Smooth muscle cell (in vitro differentiated cells): ENCODE results near the gene CMTM4. TPM values are rescaled to one million over a fixed set of nuclear protein-coding genes. Genes with fewer than 3 reads are reported as not detected.

Experiments
- DNase-seq: peaks from one replicate; lab custom pipeline; 2025; ENCODE audit not compliant: unreplicated experiment; lab: John Stamatoyannopoulos, UW
- H2AFZ ChIP-seq: fragments of 200-600 bp; sonication (generic); 2 replicates; pipeline ENCODE4 v1.6.0; 2016; ENCODE audit warnings: antibody characterized with exemption, low read depth, mild to moderate bottlenecking
- H3F3A ChIP-seq: fragments of 200-600 bp; sonication (generic); 2 replicates; pipeline ENCODE4 v1.6.0; 2017; ENCODE audit warnings: antibody characterized with exemption, low read depth
- H3K27ac ChIP-seq: fragments of 200-600 bp; sonication (generic); 2 replicates; pipeline ENCODE4 v1.5.1; 2016; ENCODE audit warnings: low read depth, mild to moderate bottlenecking
- H3K27me3 ChIP-seq: fragments of 200-600 bp; sonication (generic); 2 replicates; pipeline ENCODE4 v1.6.1; 2016; ENCODE audit warnings: low read depth, mild to moderate bottlenecking
- H3K36me3 ChIP-seq: fragments of 200-600 bp; sonication (generic); 2 replicates; pipeline ENCODE4 v1.5.1; 2016; ENCODE audit warnings: low read depth
- H3K4me1 ChIP-seq: fragments of 200-600 bp; sonication (generic); 2 replicates; pipeline ENCODE4 v1.5.1; 2016; ENCODE audit warnings: low read depth
- H3K4me2 ChIP-seq: fragments of 200-600 bp; sonication (generic); 2 replicates; pipeline ENCODE4 v1.6.0; 2016; ENCODE audit warnings: mild to moderate bottlenecking
- H3K4me3 ChIP-seq: fragments of 200-600 bp; sonication (generic); 2 replicates; pipeline ENCODE4 v1.5.1; 2016; ENCODE audit warnings: mild to moderate bottlenecking
- H3K79me2 ChIP-seq: fragments of 200-600 bp; sonication (generic); 2 replicates; pipeline ENCODE4 v1.6.0; 2016; ENCODE audit warnings: low read depth, mild to moderate bottlenecking
- H3K9ac ChIP-seq: fragments of 200-600 bp; sonication (generic); 2 replicates; pipeline ENCODE4 v1.6.0; 2016; ENCODE audit warnings: low read depth
- H3K9me3 ChIP-seq: fragments of 200-600 bp; sonication (generic); replicated peaks from 2 replicates; pipeline ENCODE4 v1.5.1; 2016; ENCODE audit warnings: low read depth
- H4K20me1 ChIP-seq: fragments of 200-600 bp; sonication (generic); 2 replicates; pipeline ENCODE4 v1.6.0; 2016; ENCODE audit warnings: low read depth
- WGBS: methylation state at CpG from one replicate; pipeline ENCODE4 v1.1.7; 2016; ENCODE audit warnings: low lambda C conversion rate; 5-methylcytosine and 5-hydroxymethylcytosine counted together
- polyA plus RNA-seq: library from polyadenylated mRNA; unstranded; fragments of >200 nt; fragmentation: Nextera tagmentation; extraction: Ambion mirVana; gene quantifications from 2 replicates; pipeline ENCODE4 v1.2.1, GENCODE V29; 2016
- total RNA-seq: library from RNA; depleted of rRNA; stranded (reverse); fragments of >200 nt; gene quantifications from 2 replicates; pipeline ENCODE4 v1.2.3, GENCODE V29; 2014
- TF ChIP-seq, protein P1 (sequence below): fragments of 200-600 bp; sonication (generic); IDR thresholded peaks from 2 replicates; pipeline ENCODE4 v1.5.1; 2017; ENCODE audit warnings: borderline replicate concordance, mild to moderate bottlenecking, antibody characterized with exemption; ENCODE audit not compliant: insufficient read depth, poor library complexity, severe bottlenecking

CMTM4 gene
- total and polyA plus RNA-seq, 2 experiments from 2014 or later = 7.2 to 25.2 TPM

DNA sequence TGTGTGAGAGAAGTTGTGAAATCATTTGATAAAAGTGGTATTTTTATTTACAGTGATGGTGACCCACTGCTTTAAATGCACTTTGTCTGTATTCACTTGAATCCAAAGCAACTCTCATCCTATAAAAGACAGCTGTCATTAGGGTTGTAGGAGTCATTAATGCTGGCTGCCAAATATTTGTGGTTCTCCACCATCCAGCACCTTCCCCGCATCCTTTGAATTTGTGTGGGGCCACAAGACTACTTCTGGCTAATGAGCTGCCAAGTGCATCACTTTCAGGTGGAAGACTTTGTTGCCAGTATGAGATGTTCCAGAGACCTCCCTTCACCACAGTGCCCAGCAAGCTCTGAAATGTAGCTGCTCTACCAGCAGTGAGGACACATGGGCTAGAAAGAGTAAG lies 48.7 kb downstream of the CMTM4 start:
- Histone ChIP-seq H3K9ac (no peak overlapping the region), H3K9me3 (no peaks in the 10 kb centered on the region), H3F3A (no peaks in the 10 kb centered on the region), H3K27me3 (no peaks in the 10 kb centered on the region), H3K36me3 (no peaks in the 10 kb centered on the region), H3K4me3 (no peak overlapping the region), H3K4me2 (no peak overlapping the region), H2AFZ (no peak overlapping the region), H3K4me1 (no peaks in the 10 kb centered on the region), H4K20me1 (peaks cover 24% of the 10 kb centered on the region), H3K27ac (no peak overlapping the region), H3K79me2 (no peaks in the 10 kb centered on the region)
- no peak for DNase-seq
- TF ChIP-seq, protein P1, sequence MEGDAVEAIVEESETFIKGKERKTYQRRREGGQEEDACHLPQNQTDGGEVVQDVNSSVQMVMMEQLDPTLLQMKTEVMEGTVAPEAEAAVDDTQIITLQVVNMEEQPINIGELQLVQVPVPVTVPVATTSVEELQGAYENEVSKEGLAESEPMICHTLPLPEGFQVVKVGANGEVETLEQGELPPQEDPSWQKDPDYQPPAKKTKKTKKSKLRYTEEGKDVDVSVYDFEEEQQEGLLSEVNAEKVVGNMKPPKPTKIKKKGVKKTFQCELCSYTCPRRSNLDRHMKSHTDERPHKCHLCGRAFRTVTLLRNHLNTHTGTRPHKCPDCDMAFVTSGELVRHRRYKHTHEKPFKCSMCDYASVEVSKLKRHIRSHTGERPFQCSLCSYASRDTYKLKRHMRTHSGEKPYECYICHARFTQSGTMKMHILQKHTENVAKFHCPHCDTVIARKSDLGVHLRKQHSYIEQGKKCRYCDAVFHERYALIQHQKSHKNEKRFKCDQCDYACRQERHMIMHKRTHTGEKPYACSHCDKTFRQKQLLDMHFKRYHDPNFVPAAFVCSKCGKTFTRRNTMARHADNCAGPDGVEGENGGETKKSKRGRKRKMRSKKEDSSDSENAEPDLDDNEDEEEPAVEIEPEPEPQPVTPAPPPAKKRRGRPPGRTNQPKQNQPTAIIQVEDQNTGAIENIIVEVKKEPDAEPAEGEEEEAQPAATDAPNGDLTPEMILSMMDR = no peak
- WGBS = 94% methylated on average over 1 of the region's 1 CpG

DNA sequence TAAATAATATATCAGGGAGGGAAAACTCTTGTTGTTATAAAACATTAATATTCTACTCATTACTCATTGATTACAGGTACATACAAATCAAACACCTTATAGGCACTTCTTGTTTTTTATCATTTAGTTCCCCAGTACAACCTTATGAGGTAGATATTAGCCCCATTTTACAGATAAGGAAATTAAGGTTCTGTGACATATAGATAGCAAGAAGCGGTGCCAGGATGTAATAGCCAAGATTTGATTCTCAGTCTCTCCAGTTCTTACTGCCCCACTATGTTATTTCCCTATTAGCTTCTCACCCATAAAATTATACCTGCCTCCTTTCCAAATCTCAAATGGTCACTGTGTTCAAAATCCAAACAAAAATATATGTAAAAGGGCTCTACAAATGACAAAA lies 55.2 kb downstream of the CMTM4 start:
- DNase-seq = no peak
- Histone ChIP-seq H3F3A (no peaks in the 10 kb centered on the region), H3K4me1 (no peaks in the 10 kb centered on the region), H3K9ac (no peak overlapping the region), H3K79me2 (no peaks in the 10 kb centered on the region), H3K27me3 (no peaks in the 10 kb centered on the region), H4K20me1 (peaks cover 16% of the 10 kb centered on the region), H3K36me3 (no peaks in the 10 kb centered on the region), H3K27ac (no peak overlapping the region), H2AFZ (no peak overlapping the region), H3K9me3 (no peaks in the 10 kb centered on the region), H3K4me3 (no peak overlapping the region), H3K4me2 (no peak overlapping the region)
- WGBS = 96% methylated on average over 1 of the region's 1 CpG
- TF ChIP-seq, protein P1 = no peak

DNA sequence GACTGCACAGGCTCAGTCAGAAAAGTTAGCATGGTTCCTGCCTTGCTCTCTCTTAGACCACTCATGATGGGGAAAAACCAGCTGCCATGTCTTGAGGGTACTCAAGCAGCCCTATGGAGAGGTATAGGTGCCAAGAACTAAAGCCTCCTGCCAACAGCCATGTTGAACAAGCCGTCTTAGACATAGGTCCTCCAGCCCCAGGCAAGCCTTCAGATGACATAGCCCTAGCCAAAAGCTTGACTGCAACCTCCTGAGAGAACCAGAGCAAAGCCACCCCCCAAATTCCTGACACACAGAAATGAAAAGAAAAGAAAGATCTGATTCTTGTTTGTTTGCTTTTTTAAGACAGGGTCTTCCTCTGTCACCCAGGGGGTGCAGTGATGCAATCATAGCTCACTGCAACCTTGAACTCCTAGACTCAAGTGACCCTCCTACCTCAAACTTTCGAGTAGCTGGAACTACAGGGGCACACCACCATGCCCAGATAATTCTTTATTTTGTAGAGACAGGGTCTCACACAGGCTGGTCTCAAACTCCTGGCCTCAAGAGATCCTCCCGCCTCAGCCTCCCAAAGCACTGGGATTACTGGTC lies 55.7 kb downstream of the CMTM4 start:
- Histone ChIP-seq H3F3A (no peaks in the 10 kb centered on the region), H3K9ac (no peak overlapping the region), H3K4me2 (no peak overlapping the region), H3K27ac (no peak overlapping the region), H3K9me3 (no peaks in the 10 kb centered on the region), H3K4me1 (no peaks in the 10 kb centered on the region), H2AFZ (no peak overlapping the region), H4K20me1 (peaks cover 16% of the 10 kb centered on the region), H3K4me3 (no peak overlapping the region), H3K79me2 (no peaks in the 10 kb centered on the region), H3K36me3 (no peaks in the 10 kb centered on the region), H3K27me3 (no peaks in the 10 kb centered on the region)
- WGBS = 94% methylated on average over 3 of the region's 3 CpGs
- TF ChIP-seq, protein P1 = no peak
- DNase-seq = no peak

DNA sequence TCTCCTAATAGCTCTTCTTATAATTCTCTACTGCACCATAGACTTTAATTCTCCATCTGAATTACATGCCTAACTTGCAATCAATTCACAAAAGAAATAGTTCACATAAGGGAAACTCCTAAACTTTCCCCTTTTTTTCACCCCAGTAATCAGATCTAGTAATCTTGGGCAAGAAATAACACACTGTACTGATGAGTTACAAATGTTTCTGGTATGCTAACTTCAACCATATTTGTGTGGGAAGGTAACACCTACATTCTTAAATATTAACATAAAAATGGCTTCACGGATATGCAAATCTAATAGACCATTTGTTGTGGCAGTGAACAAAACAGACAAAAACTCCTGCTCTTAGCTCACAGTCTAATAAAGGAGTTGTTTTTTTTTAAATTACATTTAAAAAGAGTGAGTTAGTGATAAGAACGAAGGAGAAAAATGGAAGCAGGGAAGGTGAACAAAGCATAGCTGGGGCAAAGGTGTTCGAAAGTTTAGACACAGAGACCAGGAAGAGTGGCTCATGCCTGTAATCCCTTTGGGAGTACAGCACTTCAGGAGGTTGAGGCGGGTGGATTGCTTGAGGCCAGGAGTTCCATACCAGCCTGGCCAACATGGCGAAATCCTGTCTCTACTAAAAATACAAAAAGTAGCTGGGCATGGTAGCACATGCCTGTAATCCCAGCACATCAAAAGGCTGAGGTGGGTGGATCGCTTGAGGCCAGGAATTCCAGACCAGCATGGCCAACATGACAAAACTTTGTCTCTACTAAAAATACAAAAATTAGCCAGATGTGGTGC lies 57.3 kb downstream of the CMTM4 start:
- no peaks in the 10 kb centered on the region for H3K9me3 ChIP-seq
- no peak for DNase-seq
- no peak overlapping the region for H2AFZ ChIP-seq
- H3K36me3 ChIP-seq = no peaks in the 10 kb centered on the region
- H3K4me2 ChIP-seq = no peak overlapping the region
- H4K20me1 ChIP-seq = peaks cover 15% of the 10 kb centered on the region
- H3F3A ChIP-seq = no peaks in the 10 kb centered on the region
- TF ChIP-seq, protein P1 = no peak
- H3K79me2 ChIP-seq = no peaks in the 10 kb centered on the region
- H3K4me3 ChIP-seq = no peak overlapping the region
- H3K9ac ChIP-seq = no peak overlapping the region
- 82% methylated on average over 6 of the region's 6 CpGs for WGBS
- no peaks in the 10 kb centered on the region for H3K27me3 ChIP-seq
- H3K4me1 ChIP-seq = no peaks in the 10 kb centered on the region
- no peak overlapping the region for H3K27ac ChIP-seq
